Measurements from ENCODE around the gene KCNK7. TPM values are rescaled to one million over a fixed set of nuclear protein-coding genes. Genes with fewer than 3 reads are reported as not detected.
A peak's percentile ranks its signal among the peaks of the same experiment; 100 is the strongest.

The KCNK7 gene
- polyA plus RNA-seq, 3 donors, result 4.3 TPM; not detected in 2

- H3K27me3 ChIP-seq (ENCODE audit: control insufficient read depth in 2 of 2, insufficient read depth in 2 of 2, low read length in 2 of 2), result no peaks in the 10 kb centered on the region
- peaks cover 44 to 59% of the 10 kb centered on the region in 2 donors for H3K4me1 ChIP-seq (ENCODE audit: control insufficient read depth in 1 of 2, insufficient read depth in 2 of 2, low read length in 2 of 2)
- peak; percentile 52 to 88 (median 65) for DNase-seq
- Mint-ChIP-seq H3K27me3 (ENCODE audit: low read depth in 3 of 3) (peaks cover 0 to 1% (median 0%) of the 10 kb centered on the region in 3 donors), H3K4me1 (peaks cover 50% of the 10 kb centered on the region), H3K4me3 (peak within 1 kb of the TSS; percentile 94 to 95), H3K9me3 (no peaks in the 10 kb centered on the region), H3K27ac (peak within 1 kb of the TSS; percentile 86 to 92 (median 91)), H3K36me3 (peaks cover 27 to 58% of the 10 kb centered on the region in 2 donors)
- peak within 1 kb of the TSS; percentile 63 for H2AFZ ChIP-seq (ENCODE audit: insufficient read depth, low read depth, low read length, poor library complexity, severe bottlenecking)
- peaks cover 61% of the 10 kb centered on the region for H4K20me1 ChIP-seq (ENCODE audit: insufficient read depth, low read length)
- H3K27ac ChIP-seq (ENCODE audit: low read depth in 1 of 2, low read length in 2 of 2), result peak within 1 kb of the TSS; percentile 77 to 79
- WGBS (ENCODE audit: insufficient coverage), result 8% methylated on average over 31 of the region's 46 CpGs
- intact Hi-C loops (cut with micrococcal nuclease), result loop anchor here (1.0 kb wide), 2 partner anchors 13 to 14 kb away; no protein-coding TSS in a partner anchor
- no peaks in the 10 kb centered on the region for H3K9me3 ChIP-seq (replicated peaks in 1 of 2; ENCODE audit: control insufficient read depth in 1 of 2, insufficient read depth in 1 of 2, low read length in 2 of 2)
- peaks cover 40 to 49% of the 10 kb centered on the region in 2 donors for H3K36me3 ChIP-seq (replicated peaks in 1 of 2; ENCODE audit: control insufficient read depth in 1 of 2, insufficient read depth in 2 of 2, low read length in 2 of 2)
- H3K4me3 ChIP-seq (replicated peaks in 1 of 3; ENCODE audit: low read depth in 2 of 3, low read length in 3 of 3), result peak within 1 kb of the TSS; percentile 72 to 99 (median 72)
- peak within 1 kb of the TSS; percentile 77 for H3K9ac ChIP-seq (ENCODE audit: insufficient read depth, low read length, poor library complexity, severe bottlenecking)
- H3K4me2 ChIP-seq (replicated peaks; ENCODE audit: extremely low read depth, low read length, poor library complexity, severe bottlenecking), result peak within 1 kb of the TSS; percentile 100
- no peak for TF ChIP-seq CTCF (IDR thresholded peaks at IDR 0.05)
- peaks cover 50% of the 10 kb centered on the region for H3K79me2 ChIP-seq (ENCODE audit: insufficient read depth, low read length)
Measured at GRCh38 chr11:65637794-65638419, 42.3 kb upstream of the KCNK7 start, which contains the start of gene SIPA1. TSS of gene SIPA1 (plus strand) at chr11:65638101. CDS start at chr11:65640922, 2,821 bp downstream.

GRCh38 chr11:65637032-65637557 lies 41.5 kb upstream of the KCNK7 start:
- peak overlapping the region; percentile 33 to 80 (median 42) for H3K27ac Mint-ChIP-seq
- Histone ChIP-seq H3K36me3 (replicated peaks in 1 of 2; ENCODE audit: control insufficient read depth in 1 of 2, insufficient read depth in 2 of 2, low read length in 2 of 2) (peaks cover 34 to 51% of the 10 kb centered on the region in 2 donors), H3K4me2 (replicated peaks; ENCODE audit: extremely low read depth, low read length, poor library complexity, severe bottlenecking) (peak overlapping the region; percentile 100), H3K4me3 (replicated peaks in 1 of 3; ENCODE audit: low read depth in 2 of 3, low read length in 3 of 3) (peak overlapping the region in 1 of 3 experiments; percentile 99), H3K9me3 (replicated peaks in 1 of 2; ENCODE audit: control insufficient read depth in 1 of 2, insufficient read depth in 1 of 2, low read length in 2 of 2) (no peaks in the 10 kb centered on the region), H3K4me1 (ENCODE audit: control insufficient read depth in 1 of 2, insufficient read depth in 2 of 2, low read length in 2 of 2) (peaks cover 38 to 52% of the 10 kb centered on the region in 2 donors), H3K27me3 (ENCODE audit: control insufficient read depth in 2 of 2, insufficient read depth in 2 of 2, low read length in 2 of 2) (no peaks in the 10 kb centered on the region), H3K79me2 (ENCODE audit: insufficient read depth, low read length) (peaks cover 42% of the 10 kb centered on the region), H4K20me1 (ENCODE audit: insufficient read depth, low read length) (peaks cover 54% of the 10 kb centered on the region), H2AFZ (ENCODE audit: insufficient read depth, low read depth, low read length, poor library complexity, severe bottlenecking) (no peak overlapping the region), H3K27ac (ENCODE audit: low read depth in 1 of 2, low read length in 2 of 2) (no peak overlapping the region), H3K9ac (ENCODE audit: insufficient read depth, low read length, poor library complexity, severe bottlenecking) (no peak overlapping the region)
- peaks cover 0 to 1% (median 0%) of the 10 kb centered on the region in 3 donors for H3K27me3 Mint-ChIP-seq (ENCODE audit: low read depth in 3 of 3)
- peaks cover 46% of the 10 kb centered on the region for H3K4me1 Mint-ChIP-seq
- TF ChIP-seq CTCF (IDR thresholded peaks at IDR 0.05), result no peak
- peak overlapping the region in 1 of 2 donors; percentile 94 for H3K4me3 Mint-ChIP-seq
- H3K36me3 Mint-ChIP-seq, result peaks cover 26 to 57% of the 10 kb centered on the region in 2 donors
- no peaks in the 10 kb centered on the region for H3K9me3 Mint-ChIP-seq
- no peak for DNase-seq
- intact Hi-C loops (cut with micrococcal nuclease), result loop anchor here in 1 of 2 donors (1.0 kb wide), 1 partner anchor 14 kb away; no protein-coding TSS in a partner anchor
- WGBS (ENCODE audit: insufficient coverage), result 100% methylated on average over 1 of the region's 3 CpGs
